AG09309 (cell line): ENCODE measurements around the gene CADM1.

Experiments
- DNase-seq: peaks from one replicate; pipeline ENCODE4 v3.0.0-alpha.2; 2010; ENCODE audit warnings: low read depth
- H3K4me3 ChIP-seq: 2 replicates; pipeline ENCODE4 v1.5.1; 2011; ENCODE audit warnings: mild to moderate bottlenecking, low read depth, low read length, moderate library complexity; ENCODE audit not compliant: control insufficient read depth
- CTCF ChIP-seq: IDR thresholded peaks from 2 replicates; pipeline ENCODE4 v1.5.1; 2011; ENCODE audit warnings: mild to moderate bottlenecking, low read depth, low read length, inconsistent platforms; ENCODE audit not compliant: insufficient read depth, control insufficient read depth; ENCODE audit errors: missing control alignments

Gene CADM1

GRCh38 chr11:115444542-115444941 lies 59.7 kb downstream of the CADM1 start:
- H3K4me3 ChIP-seq, result no peak overlapping the region
- no peak for DNase-seq
- no peak for TF ChIP-seq CTCF

- DNase-seq, result no peak
- no peak for TF ChIP-seq CTCF
These were observed 64.2 kb downstream of the CADM1 start for GRCh38 chr11:115439969-115440540.

GRCh38 chr11:115439385-115439784 lies 64.8 kb downstream of the CADM1 start:
- TF ChIP-seq CTCF, result no peak
- no peak for DNase-seq
- H3K4me3 ChIP-seq, result no peak overlapping the region

More at GRCh38 chr11:115439969-115440540, 64.2 kb downstream of the CADM1 start:
- H3K4me3 ChIP-seq, result no peak overlapping the region

DNA sequence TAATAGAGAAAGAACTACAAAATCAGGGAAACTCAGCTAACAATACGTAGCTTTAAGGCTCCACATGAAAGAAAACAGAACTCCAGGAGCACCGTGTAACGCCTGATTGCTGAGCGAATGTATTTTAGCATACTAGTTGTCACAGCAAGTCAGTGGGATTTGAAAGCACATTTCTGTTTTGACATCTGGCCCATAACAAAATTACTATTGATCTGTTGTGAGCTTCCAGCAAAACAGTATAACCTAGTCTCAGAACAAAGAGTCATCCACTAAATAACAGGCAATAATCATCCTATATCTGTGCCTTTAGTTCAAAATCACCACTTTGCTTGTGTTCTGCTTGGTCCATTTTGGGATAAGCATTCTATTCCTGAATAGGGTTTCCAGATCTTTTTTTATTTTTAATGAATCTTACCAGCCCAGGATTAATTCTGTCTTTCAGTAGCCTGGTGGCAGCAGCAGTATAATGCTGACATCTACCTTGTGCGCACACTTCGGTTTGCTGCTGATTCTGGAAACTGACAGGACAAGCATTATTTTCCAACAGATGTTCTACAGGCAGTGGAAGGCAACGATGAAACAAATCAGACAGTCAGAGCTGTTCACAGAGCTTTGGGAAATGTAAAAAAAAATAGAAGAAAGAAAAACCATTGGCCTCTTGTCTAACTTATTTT lies 66.2 kb downstream of the CADM1 start:
- no peak overlapping the region for H3K4me3 ChIP-seq

DNA sequence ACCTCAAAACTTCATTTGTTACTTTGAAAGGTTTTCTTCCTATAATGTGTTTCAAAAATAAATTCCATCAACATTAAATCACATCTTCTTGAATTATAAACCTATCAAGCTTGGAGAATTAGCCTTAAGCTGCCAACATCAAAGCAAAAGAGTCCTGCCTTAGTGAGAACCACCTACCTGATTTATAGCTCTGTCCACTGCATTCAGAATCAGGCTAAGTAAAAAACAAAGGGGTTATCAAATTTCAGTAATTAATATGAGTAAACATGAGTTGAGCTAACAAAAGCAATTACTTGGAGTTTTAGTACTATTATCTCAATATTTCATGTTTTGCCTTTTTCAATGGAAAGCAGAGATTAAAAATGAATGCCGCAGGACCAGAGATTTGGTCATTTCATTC lies 73.9 kb downstream of the CADM1 start:
- no peak overlapping the region for H3K4me3 ChIP-seq
- no peak for DNase-seq
- TF ChIP-seq CTCF, result no peak

More for the DNA sequence above, 66.2 kb downstream of the CADM1 start:
- no peak for TF ChIP-seq CTCF
- DNase-seq, result no peak

DNA sequence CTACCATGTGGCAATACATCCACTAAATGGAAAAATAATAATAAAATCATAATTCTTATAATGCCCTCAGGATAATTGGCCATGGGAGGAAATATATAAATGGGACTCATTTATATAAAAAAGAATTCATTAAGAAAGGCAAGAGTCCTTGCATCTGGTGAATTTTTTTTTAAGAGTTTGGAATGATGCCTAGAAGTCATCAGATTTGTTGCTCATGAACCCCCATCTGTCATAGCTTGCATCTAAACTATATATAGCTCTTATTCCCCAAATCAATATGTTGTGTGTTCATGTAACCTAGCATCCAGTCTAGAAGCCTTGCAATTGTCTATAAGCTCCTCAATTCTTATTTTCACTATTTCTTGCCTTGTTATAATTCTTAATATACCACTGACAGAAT lies 75.9 kb downstream of the CADM1 start:
- no peak for DNase-seq
- H3K4me3 ChIP-seq, result no peak overlapping the region
- no peak for TF ChIP-seq CTCF
